SK-N-SH treated with all-trans-retinoic acid at 6 μM for 48 hours (cell line): Measurements from ENCODE around the gene PLCB3.

Source experiments
- ATAC-seq: fragments of 200-7000 bp; cut with Tn5 transposase; 3 replicates; pipeline ENCODE4 v1.9.1; 2020; ENCODE audit warnings: mild to moderate bottlenecking, moderate library complexity
- ARNTL ChIP-seq: fragments of 450-650 bp; formaldehyde crosslinking; IDR thresholded peaks from 2 replicates; pipeline ENCODE4 v1.5.0; 2020; ENCODE audit warnings: low read depth, mild to moderate bottlenecking, moderate library complexity, borderline replicate concordance
- CSDC2 ChIP-seq: fragments of 250-450 bp; sonication (Bioruptor Pico); IDR thresholded peaks from 2 replicates; pipeline ENCODE4 v1.5.0; 2020; ENCODE audit warnings: mild to moderate bottlenecking, moderate library complexity
- ESRRG ChIP-seq: fragments of 250-450 bp; sonication (Bioruptor Pico); IDR thresholded peaks from 2 replicates; pipeline ENCODE4 v1.6.1; 2021; ENCODE audit warnings: mild to moderate bottlenecking
- GLIS3 ChIP-seq: fragments of 250-450 bp; sonication (Bioruptor Pico); IDR thresholded peaks from 2 replicates; pipeline ENCODE4 v1.5.0; 2020; ENCODE audit warnings: mild to moderate bottlenecking, moderate library complexity
- OSR1 ChIP-seq: fragments of 250-450 bp; sonication (Bioruptor Pico); IDR thresholded peaks from 2 replicates; pipeline ENCODE4 v1.8.0; 2022; ENCODE audit warnings: moderate library complexity, mild to moderate bottlenecking, inconsistent platforms
- POU6F1 ChIP-seq: fragments of 250-450 bp; sonication (Bioruptor Pico); IDR thresholded peaks from 2 replicates; pipeline ENCODE4 v1.8.0; 2021; ENCODE audit warnings: low read depth, mild to moderate bottlenecking, moderate library complexity, borderline replicate concordance
- PPARA ChIP-seq: fragments of 250-450 bp; sonication (Bioruptor Pico); IDR thresholded peaks from 2 replicates; pipeline ENCODE4 v1.5.0; 2020; ENCODE audit warnings: mild to moderate bottlenecking, borderline replicate concordance
- RARB ChIP-seq: fragments of 250-450 bp; sonication (Bioruptor Pico); IDR thresholded peaks from 2 replicates; pipeline ENCODE4 v1.8.0; 2021; ENCODE audit warnings: mild to moderate bottlenecking, moderate library complexity
- TOX ChIP-seq: fragments of 250-450 bp; sonication (Bioruptor Pico); IDR thresholded peaks from 2 replicates; pipeline ENCODE4 v1.8.0; 2021; ENCODE audit warnings: mild to moderate bottlenecking, moderate library complexity, borderline replicate concordance
- TSHZ2 ChIP-seq: fragments of 250-450 bp; sonication (Bioruptor Pico); IDR thresholded peaks from 2 replicates; pipeline ENCODE4 v1.5.0; 2020; ENCODE audit warnings: mild to moderate bottlenecking, moderate library complexity
- ZC3H10 ChIP-seq: fragments of 250-450 bp; sonication (Bioruptor Pico); IDR thresholded peaks from 2 replicates; pipeline ENCODE4 v1.5.1; 2021; ENCODE audit warnings: mild to moderate bottlenecking, moderate library complexity
- ZFP3 ChIP-seq: fragments of 250-450 bp; sonication (Bioruptor Pico); IDR thresholded peaks from 2 replicates; pipeline ENCODE4 v1.5.0; 2020; ENCODE audit warnings: mild to moderate bottlenecking, moderate library complexity
- ZNF565 ChIP-seq: fragments of 450-650 bp; formaldehyde crosslinking; conservative IDR thresholded peaks from 2 replicates; pipeline ENCODE4 v1.5.0; 2020; ENCODE audit warnings: low read depth, mild to moderate bottlenecking, moderate library complexity
- ZNF70 ChIP-seq: fragments of 450-650 bp; formaldehyde crosslinking; IDR thresholded peaks from 2 replicates; pipeline ENCODE4 v1.5.0; 2020; ENCODE audit warnings: mild to moderate bottlenecking, moderate library complexity
- ZNF8 ChIP-seq: fragments of 450-650 bp; formaldehyde crosslinking; IDR thresholded peaks from 2 replicates; pipeline ENCODE4 v1.5.0; 2020; ENCODE audit warnings: mild to moderate bottlenecking, moderate library complexity
- TF ChIP-seq, protein P1 (sequence below): fragments of 250-450 bp; sonication (Bioruptor Pico); IDR thresholded peaks from 2 replicates; pipeline ENCODE4 v1.5.1; 2021; ENCODE audit warnings: mild to moderate bottlenecking, moderate library complexity
- TF ChIP-seq, protein P2 (sequence below): fragments of 250-450 bp; sonication (Bioruptor Pico); IDR thresholded peaks from 2 replicates; pipeline ENCODE4 v1.5.1; 2020; ENCODE audit warnings: low read depth, mild to moderate bottlenecking, moderate library complexity

PLCB3 gene

GRCh38 chr11:64275841-64276240 lies 24.5 kb downstream of the PLCB3 start:
- no peak for TF ChIP-seq ARNTL (CRISPR knock-in tag)
- TF ChIP-seq ZC3H10 (CRISPR knock-in tag), result no peak
- no peak for TF ChIP-seq PPARA (CRISPR knock-in tag)
- TF ChIP-seq, protein P1, sequence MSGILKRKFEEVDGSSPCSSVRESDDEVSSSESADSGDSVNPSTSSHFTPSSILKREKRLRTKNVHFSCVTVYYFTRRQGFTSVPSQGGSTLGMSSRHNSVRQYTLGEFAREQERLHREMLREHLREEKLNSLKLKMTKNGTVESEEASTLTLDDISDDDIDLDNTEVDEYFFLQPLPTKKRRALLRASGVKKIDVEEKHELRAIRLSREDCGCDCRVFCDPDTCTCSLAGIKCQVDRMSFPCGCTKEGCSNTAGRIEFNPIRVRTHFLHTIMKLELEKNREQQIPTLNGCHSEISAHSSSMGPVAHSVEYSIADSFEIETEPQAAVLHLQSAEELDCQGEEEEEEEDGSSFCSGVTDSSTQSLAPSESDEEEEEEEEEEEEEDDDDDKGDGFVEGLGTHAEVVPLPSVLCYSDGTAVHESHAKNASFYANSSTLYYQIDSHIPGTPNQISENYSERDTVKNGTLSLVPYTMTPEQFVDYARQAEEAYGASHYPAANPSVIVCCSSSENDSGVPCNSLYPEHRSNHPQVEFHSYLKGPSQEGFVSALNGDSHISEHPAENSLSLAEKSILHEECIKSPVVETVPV (CRISPR knock-in tag), result no peak
- no peak for ATAC-seq

GRCh38 chr11:64276653-64277431 lies 25.5 kb downstream of the PLCB3 start:
- TF ChIP-seq ZNF565 (CRISPR knock-in tag) (no peak), GLIS3 (no peak), TSHZ2 (CRISPR knock-in tag) (no peak), PPARA (CRISPR knock-in tag) (no peak), ZNF70 (CRISPR knock-in tag) (no peak), POU6F1 (CRISPR knock-in tag) (no peak), ZFP3 (no peak), TOX (CRISPR knock-in tag) (no peak)
- TF ChIP-seq, protein P1 (CRISPR knock-in tag), result no peak
- TF ChIP-seq, protein P2, sequence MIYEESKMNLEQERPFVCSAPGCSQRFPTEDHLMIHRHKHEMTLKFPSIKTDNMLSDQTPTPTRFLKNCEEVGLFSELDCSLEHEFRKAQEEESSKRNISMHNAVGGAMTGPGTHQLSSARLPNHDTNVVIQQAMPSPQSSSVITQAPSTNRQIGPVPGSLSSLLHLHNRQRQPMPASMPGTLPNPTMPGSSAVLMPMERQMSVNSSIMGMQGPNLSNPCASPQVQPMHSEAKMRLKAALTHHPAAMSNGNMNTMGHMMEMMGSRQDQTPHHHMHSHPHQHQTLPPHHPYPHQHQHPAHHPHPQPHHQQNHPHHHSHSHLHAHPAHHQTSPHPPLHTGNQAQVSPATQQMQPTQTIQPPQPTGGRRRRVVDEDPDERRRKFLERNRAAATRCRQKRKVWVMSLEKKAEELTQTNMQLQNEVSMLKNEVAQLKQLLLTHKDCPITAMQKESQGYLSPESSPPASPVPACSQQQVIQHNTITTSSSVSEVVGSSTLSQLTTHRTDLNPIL (CRISPR knock-in tag), result no peak
- ATAC-seq, result no peak

DNA sequence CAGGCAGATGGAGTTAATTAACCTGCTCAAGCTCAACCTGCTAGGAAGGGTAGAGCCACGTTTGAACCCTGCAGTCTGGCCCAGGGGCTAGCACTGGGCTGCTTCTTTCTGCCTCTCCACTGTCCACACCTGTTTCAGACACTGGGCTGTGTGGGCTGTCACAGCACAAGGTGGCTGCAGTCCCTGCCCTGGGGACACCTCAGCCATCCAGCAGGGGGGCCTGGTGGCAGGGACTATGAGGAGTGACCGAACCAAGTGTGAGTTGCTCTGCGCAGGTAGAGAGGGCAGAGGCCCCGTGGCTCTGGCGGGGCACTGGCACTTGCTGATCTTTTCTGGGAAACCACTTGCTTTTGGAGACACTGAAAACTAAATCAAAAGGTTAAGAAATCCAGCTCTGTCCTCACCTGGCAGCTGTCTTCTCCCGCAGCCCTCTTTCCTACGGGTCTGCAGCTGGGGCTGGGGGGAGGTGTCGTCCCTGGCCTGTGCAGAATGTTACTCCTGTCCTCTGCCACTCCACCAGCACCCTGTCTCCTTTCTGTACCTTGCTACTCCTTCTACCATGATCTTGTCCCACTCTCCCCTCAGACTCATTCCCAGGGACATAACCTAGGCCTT lies 27.4 kb downstream of the PLCB3 start:
- ATAC-seq, result no peak
- TF ChIP-seq ZNF8 (CRISPR knock-in tag), result no peak
- TF ChIP-seq ZC3H10 (CRISPR knock-in tag), result no peak
- TF ChIP-seq ARNTL (CRISPR knock-in tag), result no peak
- TF ChIP-seq ZNF565 (CRISPR knock-in tag), result no peak
- no peak for TF ChIP-seq CSDC2
- TF ChIP-seq, protein P2 (CRISPR knock-in tag), result no peak
- TF ChIP-seq OSR1 (CRISPR knock-in tag), result no peak
- no peak for TF ChIP-seq ESRRG (CRISPR knock-in tag)
- TF ChIP-seq RARB (CRISPR knock-in tag), result no peak
- no peak for TF ChIP-seq ZNF70 (CRISPR knock-in tag)
- no peak for TF ChIP-seq GLIS3
